Hematopoietic multipotent progenitor cell treated with erythropoietin and hydrocortisone succinate and interleukin-3 and kit ligand, for 4 days (in vitro differentiated cells): ENCODE data around the gene SH3RF1.
"Not testable (repeated sequence)": the region's sequence is repeated elsewhere in the genome, so short reads cannot be mapped to it uniquely, and the experiment has no call there.

Experiments used
- DNase-seq: peaks from one replicate; pipeline ENCODE4 v3.0.0-alpha.2; 2015

SH3RF1 gene

DNA sequence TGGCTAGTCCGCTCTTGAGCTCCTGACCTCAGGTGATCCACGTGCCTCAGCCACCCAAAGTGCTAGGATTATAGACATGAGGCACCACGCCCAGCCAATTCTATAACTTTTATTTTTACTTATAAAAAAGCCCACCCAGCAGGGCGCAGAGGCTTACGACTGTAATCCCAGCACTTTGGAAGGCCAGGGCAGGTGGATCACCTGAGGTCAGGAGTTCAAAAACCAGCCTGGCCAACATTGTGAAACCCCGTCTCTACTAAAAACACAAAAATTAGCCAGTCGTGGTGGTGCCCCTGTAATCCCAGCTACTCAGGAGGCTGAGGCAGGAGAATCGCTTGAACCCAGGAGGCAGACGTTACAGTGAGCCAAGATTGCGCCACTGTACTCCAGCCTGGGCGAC, 73.5 kb downstream of the SH3RF1 start:
- not testable (repeated sequence) for DNase-seq

DNA sequence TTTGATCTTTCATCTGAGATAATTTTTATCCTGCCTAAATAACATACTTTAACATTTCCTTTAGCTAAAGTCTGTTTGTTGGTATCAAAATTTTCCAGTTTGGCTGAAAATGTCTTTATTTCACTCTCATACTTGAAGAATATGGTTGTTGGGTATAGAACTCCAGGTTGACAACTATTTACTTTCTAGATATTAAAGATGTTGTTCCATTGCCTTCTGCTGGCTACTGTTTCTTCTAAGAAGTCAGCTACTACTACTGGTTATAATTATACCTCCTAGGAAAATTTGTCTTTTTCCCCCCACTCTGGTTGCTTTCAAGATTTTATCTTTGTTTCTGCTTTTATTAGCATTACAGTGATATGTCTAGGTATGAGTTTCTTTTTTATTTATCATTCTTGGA, 75.7 kb downstream of the SH3RF1 start:
- no peak for DNase-seq

- not testable (repeated sequence) for DNase-seq
Observed at GRCh38 chr4:169189968-169190367, 80.8 kb downstream of the SH3RF1 start.

- DNase-seq: no peak
Observed at GRCh38 chr4:169189372-169189771, 81.4 kb downstream of the SH3RF1 start.

DNA sequence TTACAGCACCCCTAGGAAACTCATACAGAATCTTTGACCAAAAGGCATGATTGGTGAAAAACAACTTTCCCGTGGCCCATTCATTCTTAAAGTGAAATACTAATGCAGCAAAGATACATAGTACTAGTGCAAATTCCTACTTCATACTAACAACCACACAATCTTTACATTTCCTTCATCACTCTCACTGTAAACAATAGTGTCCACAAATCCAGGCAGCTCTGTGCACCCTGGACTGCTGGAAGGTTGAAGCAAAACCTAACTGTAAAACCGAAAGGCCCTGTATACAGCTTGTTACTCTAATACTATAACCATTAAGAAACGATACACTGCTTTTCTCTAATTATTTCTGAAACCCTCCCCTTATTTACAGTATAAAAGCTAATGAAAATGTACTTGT, 82.6 kb downstream of the SH3RF1 start:
- DNase-seq: no peak

DNA sequence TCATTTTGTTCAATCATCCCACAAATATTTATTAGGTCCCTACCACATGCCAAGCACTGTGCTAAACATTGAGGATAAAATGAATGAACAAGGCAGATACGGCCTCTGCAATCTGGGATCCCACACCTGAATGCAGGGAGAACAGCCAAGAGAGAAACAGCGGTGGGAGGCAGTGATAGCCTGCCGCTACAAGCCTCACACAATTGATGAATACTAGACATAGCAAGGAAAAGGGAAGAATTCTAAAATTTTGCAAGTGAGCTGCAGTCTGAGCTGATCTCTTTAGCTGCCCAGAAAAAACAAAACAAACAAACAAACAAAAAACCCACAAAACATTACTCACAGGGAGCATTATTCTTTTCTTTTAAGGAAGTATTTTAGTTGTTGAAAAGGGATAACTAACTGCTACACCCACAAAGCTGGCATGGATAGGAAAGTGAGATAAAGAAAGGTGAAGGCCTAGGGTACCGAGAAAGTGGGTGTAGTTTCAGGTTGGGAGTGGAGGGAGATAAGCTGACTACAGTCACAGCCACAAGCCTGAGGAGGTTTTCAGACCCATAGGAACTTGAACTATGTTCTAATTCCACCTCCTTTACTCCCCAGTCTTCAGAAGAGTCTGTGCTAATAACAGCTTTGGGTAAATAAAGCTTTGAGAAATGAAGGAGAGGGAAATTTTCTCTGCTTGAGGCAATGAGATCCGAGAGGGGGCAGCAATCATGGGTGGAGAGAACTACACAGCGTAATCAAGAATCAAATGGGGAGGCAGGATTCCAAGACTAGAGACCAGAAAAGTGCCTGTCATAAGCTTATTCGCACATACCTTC, 85.4 kb downstream of the SH3RF1 start:
- DNase-seq: peak; percentile 10

DNA sequence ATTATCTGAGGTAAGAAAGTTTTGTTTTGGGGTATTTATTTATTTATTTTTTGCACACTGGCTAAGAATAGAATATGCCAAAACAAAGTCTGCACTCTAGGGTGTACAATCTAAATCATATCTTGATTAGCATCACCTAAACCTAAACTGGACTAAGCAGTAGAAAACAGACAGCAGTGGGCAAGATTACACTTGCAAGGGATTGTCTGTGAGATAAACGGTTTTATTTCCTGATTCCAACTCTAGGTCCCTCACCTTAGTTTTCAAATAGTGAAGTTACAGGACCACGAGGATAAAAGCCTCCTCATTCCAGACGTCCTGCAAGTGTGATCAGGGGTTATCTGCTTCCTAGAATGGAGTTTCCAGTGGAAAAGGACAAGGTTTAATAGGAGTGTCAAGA, 86.1 kb downstream of the SH3RF1 start:
- DNase-seq: no peak

- DNase-seq: no peak
Observed at GRCh38 chr4:169184236-169184635, 86.5 kb downstream of the SH3RF1 start.

DNA sequence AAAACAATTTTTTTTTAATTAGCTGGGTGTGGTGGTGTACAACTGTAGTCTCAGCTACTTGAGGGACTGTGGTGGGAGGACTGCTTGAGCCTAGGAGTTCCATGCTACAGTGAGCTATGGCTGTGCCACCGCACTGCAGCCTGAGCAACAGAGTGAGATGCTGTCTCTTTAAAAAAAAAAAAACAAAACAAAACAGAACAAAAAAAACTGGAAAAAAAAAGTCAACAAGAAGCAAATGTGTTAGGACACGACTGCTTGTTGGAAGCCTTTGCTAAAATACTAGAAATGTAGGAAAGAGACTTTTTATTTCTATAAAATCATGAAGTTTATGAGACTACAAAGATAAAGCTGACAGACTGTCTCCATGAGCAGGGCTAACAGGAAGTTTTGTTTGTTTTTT, 87.2 kb downstream of the SH3RF1 start:
- no peak for DNase-seq

- no peak for DNase-seq
Observed at GRCh38 chr4:169179609-169180521, 90.9 kb downstream of the SH3RF1 start.

- DNase-seq: not testable (repeated sequence)
Observed at GRCh38 chr4:169178092-169178491, 92.7 kb downstream of the SH3RF1 start.

GRCh38 chr4:169175476-169175875, 95.3 kb downstream of the SH3RF1 start:
- peak; percentile 60 for DNase-seq

- DNase-seq: no peak
Observed at GRCh38 chr4:169175035-169175434, 95.7 kb downstream of the SH3RF1 start.

DNA sequence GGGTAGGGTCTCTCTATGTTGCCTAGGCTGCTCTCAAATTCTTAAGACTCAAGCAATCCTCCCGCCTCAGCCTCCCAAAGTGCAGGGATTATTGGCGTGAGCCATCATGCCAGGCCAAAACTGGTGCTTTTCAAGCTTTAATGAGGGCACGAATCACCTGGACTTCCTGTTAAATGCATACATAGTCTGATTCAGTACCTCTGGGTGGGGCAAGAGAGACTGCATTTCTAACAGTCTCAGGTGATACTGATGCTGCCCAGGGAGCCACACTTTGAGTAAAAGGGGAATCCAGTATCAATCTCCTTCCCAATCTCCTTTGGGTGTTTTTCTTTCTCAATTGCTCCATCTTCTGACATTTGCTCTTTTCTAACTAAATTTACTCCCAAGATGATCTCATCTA, 96.5 kb downstream of the SH3RF1 start:
- no peak for DNase-seq

DNA sequence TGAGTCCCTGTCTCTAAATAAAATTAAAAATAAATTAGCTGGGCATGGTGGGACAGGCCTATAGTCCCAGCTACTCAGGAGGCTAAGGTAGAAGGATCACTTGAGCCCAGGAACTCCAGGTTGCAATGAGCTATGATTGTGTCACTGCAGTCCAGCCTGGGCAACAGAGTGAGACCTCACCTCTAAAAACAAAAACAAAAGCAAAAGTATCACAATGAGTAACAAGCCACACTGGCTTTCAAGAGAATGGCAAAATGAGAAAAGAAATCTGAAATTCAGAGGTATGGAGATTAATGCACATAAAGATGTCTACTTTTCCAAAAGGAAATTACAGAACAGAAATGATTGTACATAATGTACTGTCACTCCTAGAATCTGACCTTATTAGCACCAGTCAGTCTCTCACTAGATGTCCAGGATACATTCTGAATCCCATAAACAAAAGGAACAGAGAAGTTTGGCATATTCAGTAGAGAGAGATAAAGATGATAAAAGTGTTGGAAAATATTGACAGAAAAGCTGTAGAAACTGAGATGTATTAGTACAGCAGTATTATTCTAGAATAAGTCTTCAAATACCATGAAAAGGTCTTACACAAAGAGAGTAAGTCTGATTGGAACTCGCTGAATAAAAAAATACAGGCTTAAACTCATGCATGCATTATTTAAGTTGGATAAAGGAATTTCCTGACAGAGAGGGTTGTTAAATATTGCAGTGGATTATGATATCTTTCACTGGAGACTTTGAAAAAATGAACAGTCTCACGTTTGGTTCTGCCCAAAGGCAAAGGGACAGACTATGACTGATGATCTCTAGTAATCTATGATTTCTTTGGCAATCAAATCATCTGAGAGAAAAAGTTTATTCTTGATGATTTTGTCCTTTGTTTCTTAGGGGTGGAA, 102.5 kb downstream of the SH3RF1 start:
- DNase-seq: no peak

DNA sequence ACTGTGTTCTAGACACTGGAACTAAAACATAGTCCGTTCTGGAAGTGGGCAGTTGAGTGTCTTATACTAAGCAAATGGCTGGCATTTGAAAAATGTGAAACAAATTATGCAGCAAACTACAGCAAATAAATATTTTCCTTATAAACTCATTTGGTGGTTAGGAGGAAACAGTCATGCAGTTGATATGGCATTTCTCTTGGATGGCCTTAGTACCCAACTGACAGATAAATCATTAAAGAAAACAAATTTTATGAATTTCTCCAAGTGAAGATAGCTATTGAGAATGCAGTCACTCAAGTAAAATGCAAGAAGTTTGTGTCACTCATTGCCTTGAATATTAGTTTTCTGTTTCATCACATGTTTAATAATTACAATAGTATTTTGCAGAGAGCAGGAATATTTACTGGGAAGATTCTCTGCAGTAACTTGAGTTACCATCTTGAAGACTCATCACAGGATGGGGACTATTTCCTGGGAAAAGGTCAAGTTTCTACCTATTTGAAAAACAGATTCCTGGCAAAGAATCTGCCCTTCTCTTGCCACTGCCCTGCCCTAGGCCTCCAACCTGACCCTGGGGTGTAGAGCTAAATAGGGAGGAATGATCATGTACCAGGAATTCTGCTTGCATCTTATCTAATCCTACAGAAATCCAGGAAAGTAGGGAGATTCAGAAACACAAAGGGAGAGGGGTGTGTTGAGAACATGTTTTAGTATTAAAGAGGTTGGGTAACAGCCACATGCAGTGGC, 105.9 kb downstream of the SH3RF1 start:
- DNase-seq: no peak

GRCh38 chr4:169163947-169164668, 106.6 kb downstream of the SH3RF1 start:
- DNase-seq: no peak

DNA sequence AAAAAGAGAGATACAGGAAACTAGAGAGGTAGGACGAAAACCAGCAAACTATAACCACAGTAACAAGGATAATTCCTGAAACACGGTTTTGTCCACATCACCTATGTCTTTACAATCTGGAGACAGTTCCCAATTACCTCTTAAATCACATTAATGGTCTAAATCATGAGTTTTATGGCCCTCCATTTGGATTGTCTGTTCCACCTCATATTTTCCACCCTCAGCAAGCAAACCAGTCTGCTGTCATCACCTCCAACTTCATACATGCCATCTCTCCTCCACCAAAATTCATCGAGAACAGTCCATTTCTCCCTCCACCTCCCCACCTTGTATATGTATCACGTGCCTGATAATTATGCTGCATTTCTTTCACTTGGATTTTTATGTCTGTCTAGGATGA, 107.3 kb downstream of the SH3RF1 start:
- DNase-seq: no peak

- no peak for DNase-seq
Observed at GRCh38 chr4:169160825-169161224, 109.9 kb downstream of the SH3RF1 start.

GRCh38 chr4:169159624-169160171, 111.1 kb downstream of the SH3RF1 start:
- DNase-seq: no peak

- no peak for DNase-seq
Observed at GRCh38 chr4:169158861-169159260, 111.9 kb downstream of the SH3RF1 start.
